SK-N-SH treated with all-trans-retinoic acid at 6 μM for 48 hours (cell line): ENCODE measurements around the gene ZNF343.

Source experiments
- GLIS3 ChIP-seq: fragments of 250-450 bp; sonication (Bioruptor Pico); IDR thresholded peaks from 2 replicates; pipeline ENCODE4 v1.5.0; 2020; ENCODE audit warnings: mild to moderate bottlenecking, moderate library complexity
- ISL1 ChIP-seq: fragments of 250-450 bp; sonication (Bioruptor Pico); IDR thresholded peaks from 2 replicates; pipeline ENCODE4 v2.1.2; 2022; ENCODE audit warnings: mild to moderate bottlenecking, moderate library complexity
- OSR1 ChIP-seq: fragments of 250-450 bp; sonication (Bioruptor Pico); IDR thresholded peaks from 2 replicates; pipeline ENCODE4 v1.8.0; 2022; ENCODE audit warnings: moderate library complexity, mild to moderate bottlenecking, inconsistent platforms
- RARB ChIP-seq: fragments of 250-450 bp; sonication (Bioruptor Pico); IDR thresholded peaks from 2 replicates; pipeline ENCODE4 v1.8.0; 2021; ENCODE audit warnings: mild to moderate bottlenecking, moderate library complexity
- ZC3H10 ChIP-seq: fragments of 250-450 bp; sonication (Bioruptor Pico); IDR thresholded peaks from 2 replicates; pipeline ENCODE4 v1.5.1; 2021; ENCODE audit warnings: mild to moderate bottlenecking, moderate library complexity
- ZFP30 ChIP-seq: fragments of 450-650 bp; formaldehyde crosslinking; IDR thresholded peaks from 2 replicates; pipeline ENCODE4 v1.5.0; 2022; ENCODE audit warnings: mild to moderate bottlenecking, moderate library complexity
- ZNF8 ChIP-seq: fragments of 450-650 bp; formaldehyde crosslinking; IDR thresholded peaks from 2 replicates; pipeline ENCODE4 v1.5.0; 2020; ENCODE audit warnings: mild to moderate bottlenecking, moderate library complexity
- TF ChIP-seq, protein P1 (sequence below): fragments of 250-450 bp; sonication (Bioruptor Pico); IDR thresholded peaks from 2 replicates; pipeline ENCODE4 v1.5.1; 2020; ENCODE audit warnings: low read depth, mild to moderate bottlenecking, moderate library complexity
- TF ChIP-seq, protein P2 (sequence below): fragments of 250-450 bp; sonication (Bioruptor Pico); IDR thresholded peaks from 2 replicates; pipeline ENCODE4 v1.8.0; 2020; ENCODE audit warnings: mild to moderate bottlenecking, moderate library complexity, borderline replicate concordance

DNA sequence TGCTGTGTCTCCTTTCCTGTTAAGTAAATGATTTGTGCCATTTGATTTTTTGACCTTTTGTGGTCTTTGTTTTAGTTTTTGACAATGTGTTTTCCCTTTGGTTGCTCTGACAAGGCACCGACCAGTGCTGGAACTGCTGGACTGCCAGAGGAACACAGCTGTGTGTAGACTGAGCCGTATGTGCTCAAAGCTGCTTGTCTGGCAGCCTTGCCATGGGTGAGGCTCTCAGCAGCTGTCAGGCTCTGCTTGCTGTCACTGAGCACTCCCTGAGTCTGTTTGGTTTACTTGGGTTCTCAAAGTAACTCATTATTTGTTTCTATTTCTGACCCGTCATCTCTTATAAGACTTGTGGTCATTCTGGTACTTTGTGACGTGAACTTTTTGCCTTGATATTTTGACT is 23.1 kb downstream of the ZNF343 start:
- TF ChIP-seq, protein P1, sequence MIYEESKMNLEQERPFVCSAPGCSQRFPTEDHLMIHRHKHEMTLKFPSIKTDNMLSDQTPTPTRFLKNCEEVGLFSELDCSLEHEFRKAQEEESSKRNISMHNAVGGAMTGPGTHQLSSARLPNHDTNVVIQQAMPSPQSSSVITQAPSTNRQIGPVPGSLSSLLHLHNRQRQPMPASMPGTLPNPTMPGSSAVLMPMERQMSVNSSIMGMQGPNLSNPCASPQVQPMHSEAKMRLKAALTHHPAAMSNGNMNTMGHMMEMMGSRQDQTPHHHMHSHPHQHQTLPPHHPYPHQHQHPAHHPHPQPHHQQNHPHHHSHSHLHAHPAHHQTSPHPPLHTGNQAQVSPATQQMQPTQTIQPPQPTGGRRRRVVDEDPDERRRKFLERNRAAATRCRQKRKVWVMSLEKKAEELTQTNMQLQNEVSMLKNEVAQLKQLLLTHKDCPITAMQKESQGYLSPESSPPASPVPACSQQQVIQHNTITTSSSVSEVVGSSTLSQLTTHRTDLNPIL (CRISPR knock-in tag): no peak
- TF ChIP-seq, protein P2, sequence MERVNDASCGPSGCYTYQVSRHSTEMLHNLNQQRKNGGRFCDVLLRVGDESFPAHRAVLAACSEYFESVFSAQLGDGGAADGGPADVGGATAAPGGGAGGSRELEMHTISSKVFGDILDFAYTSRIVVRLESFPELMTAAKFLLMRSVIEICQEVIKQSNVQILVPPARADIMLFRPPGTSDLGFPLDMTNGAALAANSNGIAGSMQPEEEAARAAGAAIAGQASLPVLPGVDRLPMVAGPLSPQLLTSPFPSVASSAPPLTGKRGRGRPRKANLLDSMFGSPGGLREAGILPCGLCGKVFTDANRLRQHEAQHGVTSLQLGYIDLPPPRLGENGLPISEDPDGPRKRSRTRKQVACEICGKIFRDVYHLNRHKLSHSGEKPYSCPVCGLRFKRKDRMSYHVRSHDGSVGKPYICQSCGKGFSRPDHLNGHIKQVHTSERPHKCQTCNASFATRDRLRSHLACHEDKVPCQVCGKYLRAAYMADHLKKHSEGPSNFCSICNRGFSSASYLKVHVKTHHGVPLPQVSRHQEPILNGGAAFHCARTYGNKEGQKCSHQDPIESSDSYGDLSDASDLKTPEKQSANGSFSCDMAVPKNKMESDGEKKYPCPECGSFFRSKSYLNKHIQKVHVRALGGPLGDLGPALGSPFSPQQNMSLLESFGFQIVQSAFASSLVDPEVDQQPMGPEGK (CRISPR knock-in tag): no peak
- TF ChIP-seq ISL1 (CRISPR knock-in tag) (no peak), OSR1 (CRISPR knock-in tag) (no peak), RARB (CRISPR knock-in tag) (no peak), ZC3H10 (CRISPR knock-in tag) (no peak), ZFP30 (CRISPR knock-in tag) (no peak), GLIS3 (no peak), ZNF8 (no peak)
